ENCODE results near the gene ANKS1A.
A peak's percentile ranks its signal among the peaks of the same experiment; 100 is the strongest.

ANKS1A gene

DNA sequence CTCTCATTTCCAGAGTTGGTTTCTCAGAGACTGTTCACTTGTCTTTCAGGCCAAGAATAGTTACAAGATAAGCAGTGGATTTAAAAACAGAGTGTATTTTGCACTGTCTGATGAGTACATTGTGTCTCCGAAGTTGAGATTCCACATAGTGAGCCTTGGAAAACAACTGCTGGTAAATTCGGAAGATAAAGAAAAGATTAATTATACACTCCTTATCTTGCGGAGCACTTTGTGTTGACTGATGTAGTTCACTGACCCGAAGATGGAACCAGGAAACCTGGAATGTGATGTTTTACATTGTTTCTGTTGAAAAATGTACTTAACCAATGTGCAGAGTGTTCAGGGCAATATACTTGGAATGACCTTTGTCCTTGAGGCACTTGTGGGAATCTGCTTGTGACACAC lies 51.0 kb downstream of the ANKS1A start:
- TF ChIP-seq, protein P1, sequence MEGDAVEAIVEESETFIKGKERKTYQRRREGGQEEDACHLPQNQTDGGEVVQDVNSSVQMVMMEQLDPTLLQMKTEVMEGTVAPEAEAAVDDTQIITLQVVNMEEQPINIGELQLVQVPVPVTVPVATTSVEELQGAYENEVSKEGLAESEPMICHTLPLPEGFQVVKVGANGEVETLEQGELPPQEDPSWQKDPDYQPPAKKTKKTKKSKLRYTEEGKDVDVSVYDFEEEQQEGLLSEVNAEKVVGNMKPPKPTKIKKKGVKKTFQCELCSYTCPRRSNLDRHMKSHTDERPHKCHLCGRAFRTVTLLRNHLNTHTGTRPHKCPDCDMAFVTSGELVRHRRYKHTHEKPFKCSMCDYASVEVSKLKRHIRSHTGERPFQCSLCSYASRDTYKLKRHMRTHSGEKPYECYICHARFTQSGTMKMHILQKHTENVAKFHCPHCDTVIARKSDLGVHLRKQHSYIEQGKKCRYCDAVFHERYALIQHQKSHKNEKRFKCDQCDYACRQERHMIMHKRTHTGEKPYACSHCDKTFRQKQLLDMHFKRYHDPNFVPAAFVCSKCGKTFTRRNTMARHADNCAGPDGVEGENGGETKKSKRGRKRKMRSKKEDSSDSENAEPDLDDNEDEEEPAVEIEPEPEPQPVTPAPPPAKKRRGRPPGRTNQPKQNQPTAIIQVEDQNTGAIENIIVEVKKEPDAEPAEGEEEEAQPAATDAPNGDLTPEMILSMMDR (conservative IDR thresholded peaks at IDR 0.05; ENCODE audit: low read depth, low read length), result no peak
- no peak overlapping the region for H3K4me3 ChIP-seq (ENCODE audit: low read depth, low read length)
- DNase-seq (ENCODE audit: low read depth), result peak; percentile 39

DNA sequence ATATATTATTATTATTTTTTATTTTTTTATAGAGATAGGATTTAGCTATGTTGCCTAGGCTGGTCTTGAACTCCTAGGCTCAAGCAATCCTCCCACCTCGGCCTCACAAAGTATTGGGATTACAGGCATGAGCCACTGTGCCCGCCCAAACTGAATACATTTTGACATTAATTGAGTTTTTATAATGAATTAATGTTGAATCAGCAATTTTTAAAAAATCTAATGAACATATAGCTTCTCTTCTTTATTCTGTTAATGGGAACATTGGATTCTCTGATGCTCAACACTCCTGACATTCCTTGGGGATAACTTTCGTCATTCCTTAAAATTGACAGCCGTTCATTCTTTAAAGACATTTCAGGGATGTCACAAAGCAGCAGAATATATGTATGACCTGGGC lies 52.4 kb downstream of the ANKS1A start:
- TF ChIP-seq, protein P1 (conservative IDR thresholded peaks at IDR 0.05; ENCODE audit: low read depth, low read length), result no peak
- DNase-seq (ENCODE audit: low read depth), result no peak
- H3K4me3 ChIP-seq (ENCODE audit: low read depth, low read length), result no peak overlapping the region

DNA sequence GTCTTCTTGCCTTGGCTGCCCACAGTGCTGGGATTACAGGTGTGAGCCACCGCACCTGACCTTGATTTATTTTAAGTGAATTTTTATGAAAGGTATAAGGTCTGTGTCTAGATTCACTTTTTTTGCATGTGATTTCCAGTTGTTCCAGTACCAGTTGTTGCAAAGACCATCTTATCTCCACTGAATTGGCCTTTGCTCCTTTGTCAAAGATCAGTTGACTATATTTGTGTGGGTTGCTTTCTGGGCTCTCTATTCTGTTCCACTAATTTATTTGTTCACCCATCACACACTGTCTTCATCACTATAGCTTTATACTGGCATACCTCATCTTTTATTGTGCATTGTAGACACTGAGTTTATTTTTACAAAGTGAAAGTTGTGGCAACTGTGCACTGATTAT lies 56.3 kb downstream of the ANKS1A start:
- no peak overlapping the region for H3K4me3 ChIP-seq (ENCODE audit: low read depth, low read length)
- TF ChIP-seq, protein P1 (conservative IDR thresholded peaks at IDR 0.05; ENCODE audit: low read depth, low read length), result no peak
- DNase-seq (ENCODE audit: low read depth), result no peak

DNA sequence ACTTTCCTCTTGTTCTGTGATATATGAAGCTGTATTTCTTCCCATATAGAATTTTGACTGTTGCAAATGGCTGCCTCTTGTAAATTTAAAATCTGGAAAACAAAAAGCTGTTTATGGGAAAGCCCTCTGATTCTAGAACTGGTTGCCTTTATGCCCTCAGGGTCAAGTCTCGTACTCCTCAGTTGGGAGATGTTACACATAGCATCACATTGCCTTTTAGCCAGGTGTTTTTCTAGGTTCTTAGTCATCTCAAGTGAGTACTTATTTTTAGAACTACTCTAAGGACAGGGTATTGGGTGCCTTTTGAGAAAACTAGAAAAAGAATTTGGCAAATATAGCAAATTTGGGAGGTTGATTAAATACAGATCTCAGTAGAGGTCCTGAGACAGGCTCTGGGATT lies 58.5 kb downstream of the ANKS1A start:
- H3K4me3 ChIP-seq (ENCODE audit: low read depth, low read length), result no peak overlapping the region
- TF ChIP-seq, protein P1 (conservative IDR thresholded peaks at IDR 0.05; ENCODE audit: low read depth, low read length), result no peak
- DNase-seq (ENCODE audit: low read depth), result no peak

DNA sequence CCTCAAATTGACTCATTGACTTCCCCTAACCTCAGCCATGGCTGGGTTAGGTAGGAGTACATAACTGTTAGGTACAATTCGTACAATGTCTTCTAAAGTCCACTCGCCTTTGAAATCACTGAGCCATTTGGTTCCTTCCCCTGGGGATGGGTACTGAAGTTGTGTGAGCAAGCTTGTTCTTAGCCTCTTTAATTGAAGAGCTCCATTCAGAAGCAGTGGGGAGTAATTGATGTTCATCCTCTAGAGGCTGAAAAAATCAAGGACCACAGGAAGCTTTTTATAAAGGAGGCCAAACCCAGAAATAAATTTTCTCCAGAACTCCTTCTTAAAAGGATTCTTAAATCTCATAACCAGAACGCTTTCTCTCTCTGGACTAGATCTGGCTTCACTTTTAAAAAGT lies 60.6 kb downstream of the ANKS1A start:
- TF ChIP-seq, protein P1 (conservative IDR thresholded peaks at IDR 0.05; ENCODE audit: low read depth, low read length), result no peak
- DNase-seq (ENCODE audit: low read depth), result no peak
- no peak overlapping the region for H3K4me3 ChIP-seq (ENCODE audit: low read depth, low read length)

DNA sequence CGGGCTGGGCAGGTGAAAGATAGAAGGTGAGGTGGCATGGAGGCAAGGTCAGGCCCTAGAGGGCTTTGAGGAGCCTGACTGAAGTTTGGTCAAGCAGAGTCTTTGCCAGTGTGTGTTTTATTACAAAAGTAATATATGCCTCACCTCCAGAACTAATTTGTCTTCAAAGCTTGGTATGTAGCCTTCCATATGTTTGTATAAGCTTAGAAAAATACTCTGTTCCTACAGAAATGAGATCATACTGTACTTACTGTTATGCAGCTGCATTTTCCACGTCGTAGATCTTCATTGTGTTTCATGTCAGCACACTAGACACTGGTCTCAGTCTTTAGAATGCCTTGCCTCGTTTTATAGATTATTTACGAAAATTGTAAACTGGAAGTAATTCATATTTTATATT lies 61.8 kb downstream of the ANKS1A start:
- H3K4me3 ChIP-seq (ENCODE audit: low read depth, low read length), result no peak overlapping the region
- no peak for DNase-seq (ENCODE audit: low read depth)
- TF ChIP-seq, protein P1 (conservative IDR thresholded peaks at IDR 0.05; ENCODE audit: low read depth, low read length), result no peak

DNA sequence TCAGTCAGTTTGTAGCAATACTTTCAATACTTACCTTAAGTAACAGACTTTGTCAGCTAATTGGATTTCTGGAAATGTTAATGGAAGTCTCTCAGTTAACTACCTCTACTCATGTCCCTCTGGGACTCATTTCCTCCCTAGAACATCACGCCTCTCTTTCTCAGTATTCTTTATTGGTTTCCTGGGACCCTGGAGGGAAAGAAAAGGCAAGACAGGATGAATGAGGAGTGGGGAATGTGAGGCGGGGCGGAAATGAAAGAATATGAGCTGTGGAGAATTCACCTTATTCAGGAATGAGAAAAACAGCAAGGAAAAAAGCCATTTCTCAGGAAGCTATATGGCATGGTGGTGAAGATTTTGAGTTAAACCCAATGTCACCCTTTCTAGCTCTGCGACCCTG lies 62.7 kb downstream of the ANKS1A start:
- TF ChIP-seq, protein P1 (conservative IDR thresholded peaks at IDR 0.05; ENCODE audit: low read depth, low read length), result no peak
- DNase-seq (ENCODE audit: low read depth), result no peak
- H3K4me3 ChIP-seq (ENCODE audit: low read depth, low read length), result no peak overlapping the region

Data from choroid plexus epithelial cell (primary cell).